Stimulated activated CD4-positive, alpha-beta T cell treated with anti-CD3 and anti-CD28 coated beads, Interleukin-15, amount 100 ng/mL, for 48 hours (primary cell): Measurements from ENCODE around the gene ZMYND8.
"Not testable (repeated sequence)": the region's sequence is repeated elsewhere in the genome, so short reads cannot be mapped to it uniquely, and the experiment has no call there.

Experiments used
- DNase-seq, 2 donors: peaks; one replicate each; pipeline ENCODE4 v3.0.0-alpha.2; 2020; ENCODE audit warnings: low read depth in 2 of 2

Gene ZMYND8

GRCh38 chr20:47246061-47246777 is 110.3 kb downstream of the ZMYND8 start:
- no peak for DNase-seq

- not testable (repeated sequence) for DNase-seq
Observed at GRCh38 chr20:47245166-47245565, 111.3 kb downstream of the ZMYND8 start.

GRCh38 chr20:47244451-47244850 is 112.0 kb downstream of the ZMYND8 start:
- no peak for DNase-seq

- no peak for DNase-seq
Observed at GRCh38 chr20:47243532-47244305, 112.8 kb downstream of the ZMYND8 start.

GRCh38 chr20:47243003-47243402 is 113.5 kb downstream of the ZMYND8 start:
- no peak for DNase-seq

GRCh38 chr20:47241345-47241781 is 115.1 kb downstream of the ZMYND8 start:
- DNase-seq, result no peak

- not testable (repeated sequence) for DNase-seq
Observed at GRCh38 chr20:47240096-47240495, 116.4 kb downstream of the ZMYND8 start.

- no peak for DNase-seq
Observed at GRCh38 chr20:47239719-47240067, 116.8 kb downstream of the ZMYND8 start.

GRCh38 chr20:47238780-47239718 is 117.5 kb downstream of the ZMYND8 start:
- no peak for DNase-seq

GRCh38 chr20:47237715-47238114 is 118.8 kb downstream of the ZMYND8 start:
- DNase-seq, result no peak

GRCh38 chr20:47236639-47236900 is 119.9 kb downstream of the ZMYND8 start:
- DNase-seq, result no peak

GRCh38 chr20:47235853-47236638 is 120.5 kb downstream of the ZMYND8 start:
- no peak for DNase-seq

GRCh38 chr20:47235111-47235510 is 121.4 kb downstream of the ZMYND8 start:
- DNase-seq, result no peak

GRCh38 chr20:47233333-47234188 is 122.9 kb downstream of the ZMYND8 start:
- no peak for DNase-seq

GRCh38 chr20:47232518-47232917 is 124.0 kb downstream of the ZMYND8 start:
- no peak for DNase-seq

- DNase-seq, result no peak
Observed at GRCh38 chr20:47231382-47232039, 125.0 kb downstream of the ZMYND8 start.

- no peak for DNase-seq
Observed at GRCh38 chr20:47230811-47231256, 125.7 kb downstream of the ZMYND8 start.

- no peak for DNase-seq
Observed at GRCh38 chr20:47228654-47229053, 127.8 kb downstream of the ZMYND8 start.

GRCh38 chr20:47227576-47227975 is 128.9 kb downstream of the ZMYND8 start:
- no peak for DNase-seq

GRCh38 chr20:47227119-47227518 is 129.4 kb downstream of the ZMYND8 start:
- no peak for DNase-seq
